ENCODE data around the gene DAPK2. TPM values are rescaled to one million over a fixed set of nuclear protein-coding genes. Genes with fewer than 3 reads are reported as not detected.
A peak's percentile ranks its signal among the peaks of the same experiment; 100 is the strongest.

Gene DAPK2
- total RNA-seq, 4 donors from 2014 or later = 45.1 to 244 (median 107) TPM

DNA sequence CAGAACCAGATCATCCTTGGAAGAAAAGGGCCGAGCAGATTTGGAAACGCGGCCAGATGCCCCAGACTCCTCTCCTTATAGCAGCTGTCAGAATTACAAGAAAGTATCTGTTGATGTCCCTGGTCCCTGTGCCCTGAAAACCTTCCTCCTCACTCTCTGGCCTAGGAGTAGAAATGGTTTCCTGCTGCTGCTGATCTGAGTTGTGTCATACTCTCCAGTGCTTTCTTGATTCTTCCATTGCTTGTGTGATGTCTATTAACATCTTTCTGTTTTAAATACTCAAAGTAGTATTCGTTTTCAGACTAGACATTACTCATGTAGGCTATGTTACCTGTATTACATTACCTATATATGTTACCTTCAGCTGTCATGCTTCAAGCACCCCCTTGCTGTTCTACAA lies 185.7 kb downstream of the DAPK2 start:
- intact Hi-C loops (cut with DNase I; ENCODE audit: low total_unique reads) (no loop called here), in situ Hi-C loops (cut with MboI; ENCODE audit: low pct_ligation_motif_present in 1 of 4, low pct_unique_long_range_greater_than_20kb in 1 of 4, low sequenced_read_pairs in 3 of 4) (no loop called here)
- WGBS, 2 donors (ENCODE audit: low coverage in 1 of 2) = 72 to 79% methylated on average over 4 of the region's 4 CpGs
- H3K9me3 ChIP-seq = no peaks in the 10 kb centered on the region
- H3K4me3 ChIP-seq = no peak overlapping the region
- H3K36me3 ChIP-seq = no peaks in the 10 kb centered on the region
- H3K27ac ChIP-seq = no peak overlapping the region
- no peak for DNase-seq
- no peak for TF ChIP-seq POLR2AphosphoS5 (IDR thresholded peaks at IDR 0.05)
- TF ChIP-seq CTCF (IDR thresholded peaks at IDR 0.05) = no peak
- no peak for TF ChIP-seq EP300 (IDR thresholded peaks at IDR 0.05; ENCODE audit: low read depth)
- no peak for TF ChIP-seq POLR2A (IDR thresholded peaks at IDR 0.05)
- H3K27me3 ChIP-seq = no peaks in the 10 kb centered on the region
- peaks cover 0 to 16% (median 6%) of the 10 kb centered on the region in 4 donors for H3K4me1 ChIP-seq

- peak; percentile 14 for DNase-seq
- peaks cover 0 to 16% (median 6%) of the 10 kb centered on the region in 4 donors for H3K4me1 ChIP-seq
- H3K36me3 ChIP-seq = no peaks in the 10 kb centered on the region
- 63% methylated on average over 1 of the region's 1 CpG; no CpG with 5 or more reads in 1 of the 2 donors for WGBS, 2 donors (ENCODE audit: low coverage in 1 of 2)
- no peaks in the 10 kb centered on the region for H3K27me3 ChIP-seq
- in situ Hi-C loops (cut with MboI; ENCODE audit: low pct_ligation_motif_present in 1 of 4, low pct_unique_long_range_greater_than_20kb in 1 of 4, low sequenced_read_pairs in 3 of 4) (no loop called here), intact Hi-C loops (cut with DNase I; ENCODE audit: low total_unique reads) (no loop called here)
- no peak overlapping the region for H3K4me3 ChIP-seq
- H3K9me3 ChIP-seq = no peaks in the 10 kb centered on the region
- H3K27ac ChIP-seq = no peak overlapping the region
- TF ChIP-seq POLR2A (IDR thresholded peaks at IDR 0.05) = no peak
- no peak for TF ChIP-seq EP300 (IDR thresholded peaks at IDR 0.05; ENCODE audit: low read depth)
- TF ChIP-seq CTCF (IDR thresholded peaks at IDR 0.05) = no peak
- no peak for TF ChIP-seq POLR2AphosphoS5 (IDR thresholded peaks at IDR 0.05)
These were observed 186.1 kb downstream of the DAPK2 start for GRCh38 chr15:63860155-63860554.

GRCh38 chr15:63858881-63859280 lies 187.4 kb downstream of the DAPK2 start:
- intact Hi-C loops (cut with DNase I; ENCODE audit: low total_unique reads) = no loop called here
- peaks cover 0 to 16% (median 6%) of the 10 kb centered on the region in 4 donors for H3K4me1 ChIP-seq
- H3K36me3 ChIP-seq = no peaks in the 10 kb centered on the region
- WGBS, 2 donors (ENCODE audit: low coverage in 1 of 2) = 21 to 38% methylated on average over 2 to 3 of the region's 3 CpGs
- DNase-seq = no peak
- in situ Hi-C loops (cut with MboI; ENCODE audit: low pct_ligation_motif_present in 1 of 4, low pct_unique_long_range_greater_than_20kb in 1 of 4, low sequenced_read_pairs in 3 of 4) = no loop called here
- TF ChIP-seq CTCF (IDR thresholded peaks at IDR 0.05) (no peak), POLR2A (IDR thresholded peaks at IDR 0.05) (no peak)
- H3K27ac ChIP-seq = no peak overlapping the region
- H3K27me3 ChIP-seq = no peaks in the 10 kb centered on the region
- H3K4me3 ChIP-seq = no peak overlapping the region
- no peaks in the 10 kb centered on the region for H3K9me3 ChIP-seq

- no peak for DNase-seq
- WGBS, 2 donors (ENCODE audit: low coverage in 1 of 2) = 92 to 96% methylated on average over 3 to 5 of the region's 5 CpGs
- H3K36me3 ChIP-seq = no peaks in the 10 kb centered on the region
- TF ChIP-seq POLR2AphosphoS5 (IDR thresholded peaks at IDR 0.05) = no peak
- TF ChIP-seq CTCF (IDR thresholded peaks at IDR 0.05) = no peak
- TF ChIP-seq POLR2A (IDR thresholded peaks at IDR 0.05) = no peak
- no peak for TF ChIP-seq EP300 (IDR thresholded peaks at IDR 0.05; ENCODE audit: low read depth)
- no peaks in the 10 kb centered on the region for H3K9me3 ChIP-seq
- no peak overlapping the region for H3K4me3 ChIP-seq
- peaks cover 0 to 16% (median 6%) of the 10 kb centered on the region in 4 donors for H3K4me1 ChIP-seq
- in situ Hi-C loops (cut with MboI; ENCODE audit: low pct_ligation_motif_present in 1 of 4, low pct_unique_long_range_greater_than_20kb in 1 of 4, low sequenced_read_pairs in 3 of 4) (no loop called here), intact Hi-C loops (cut with DNase I; ENCODE audit: low total_unique reads) (no loop called here)
- no peak overlapping the region for H3K27ac ChIP-seq
- H3K27me3 ChIP-seq = no peaks in the 10 kb centered on the region
These were observed 187.8 kb downstream of the DAPK2 start for GRCh38 chr15:63858448-63858847.

Data from transverse colon (tissue), 4 donors.